Neural cell (in vitro differentiated cells): ENCODE data around the gene LMO1. TPM values are rescaled to one million over a fixed set of nuclear protein-coding genes. Genes with fewer than 3 reads are reported as not detected.

Experiments
- H2AFZ ChIP-seq: fragments of 200-600, 300-800 bp; sonication (generic), shearing (Covaris generic); 2 replicates; pipeline ENCODE4 v1.6.0; 2014; ENCODE audit warnings: low read depth, mild to moderate bottlenecking, antibody characterized with exemption, low read length, moderate library complexity
- H3F3A ChIP-seq: fragments of 200-600 bp; shearing (Covaris generic); 2 replicates; pipeline ENCODE4 v1.6.1; 2016; ENCODE audit warnings: mild to moderate bottlenecking, moderate library complexity, mixed read lengths, antibody characterized with exemption, low read length; ENCODE audit not compliant: insufficient read depth, poor library complexity, severe bottlenecking
- H3K27ac ChIP-seq: fragments of 200-600, 300-800 bp; sonication (generic), shearing (Covaris generic); 2 replicates; pipeline ENCODE4 v1.5.1; 2014; ENCODE audit warnings: mild to moderate bottlenecking, low read length, moderate library complexity
- H3K27me3 ChIP-seq: fragments of 300-800, 200-600 bp; sonication (generic), shearing (Covaris generic); 2 replicates; pipeline ENCODE4 v1.6.0; 2014; ENCODE audit warnings: mild to moderate bottlenecking, low read depth, low read length, moderate library complexity; ENCODE audit not compliant: insufficient read depth
- H3K36me3 ChIP-seq: fragments of 300-800, 200-600 bp; sonication (generic), shearing (Covaris generic); 2 replicates; pipeline ENCODE4 v1.5.1; 2014; ENCODE audit warnings: mild to moderate bottlenecking, antibody characterized with exemption, low read length, moderate library complexity; ENCODE audit not compliant: insufficient read depth
- H3K4me2 ChIP-seq: fragments of 300-800, 200-600 bp; sonication (generic), shearing (Covaris generic); 2 replicates; pipeline ENCODE4 v1.6.0; 2014; ENCODE audit warnings: mild to moderate bottlenecking, low read length
- H3K4me3 ChIP-seq: fragments of 300-800, 200-600 bp; sonication (generic), shearing (Covaris generic); 2 replicates; pipeline ENCODE4 v1.5.1; 2014; ENCODE audit warnings: mild to moderate bottlenecking, low read length, moderate library complexity
- H3K79me2 ChIP-seq: fragments of 200-600 bp; shearing (Covaris generic); replicated peaks from 2 replicates; pipeline ENCODE4 v1.6.0; 2014; ENCODE audit warnings: mild to moderate bottlenecking, low read length, moderate library complexity; ENCODE audit not compliant: insufficient read depth
- H3K9ac ChIP-seq: fragments of 300-800, 200-600 bp; sonication (generic), shearing (Covaris generic); 2 replicates; pipeline ENCODE4 v1.6.1; 2016; ENCODE audit warnings: mild to moderate bottlenecking, low read length, mixed read lengths
- H3K9me2 ChIP-seq: fragments of 200-600 bp; shearing (Covaris generic); 2 replicates; pipeline ENCODE4 v1.6.1; 2016; ENCODE audit warnings: mild to moderate bottlenecking, low read length, mixed read lengths; ENCODE audit not compliant: insufficient read depth
- H3K9me3 ChIP-seq: fragments of 200-600, 300-800 bp; sonication (generic), shearing (Covaris generic); 2 replicates; pipeline ENCODE4 v1.6.1; 2016; ENCODE audit warnings: mild to moderate bottlenecking, mixed run types, low read length, moderate library complexity, mixed read lengths
- H4K20me1 ChIP-seq: fragments of 200-600 bp; shearing (Covaris generic); 2 replicates; pipeline ENCODE4 v1.6.1; 2016; ENCODE audit warnings: mild to moderate bottlenecking, mixed run types; ENCODE audit not compliant: insufficient read depth
- CTCF ChIP-seq: fragments of 450-650 bp; IDR thresholded peaks from 2 replicates; pipeline ENCODE4 v1.5.1; 2014; ENCODE audit warnings: antibody characterized with exemption, mild to moderate bottlenecking, moderate library complexity; ENCODE audit not compliant: poor library complexity, severe bottlenecking
- EP300 ChIP-seq: fragments of 450-650 bp; conservative IDR thresholded peaks from 2 replicates; pipeline ENCODE4 v1.6.1; 2014; ENCODE audit warnings: antibody characterized with exemption, mild to moderate bottlenecking, moderate library complexity; ENCODE audit not compliant: poor library complexity, severe bottlenecking
- EZH2 ChIP-seq: fragments of 200-600, 300-800 bp; shearing (Covaris generic), sonication (generic); IDR thresholded peaks from 2 replicates; pipeline ENCODE4 v1.6.1; 2014; ENCODE audit warnings: antibody characterized with exemption, low read length, borderline replicate concordance, mild to moderate bottlenecking; ENCODE audit not compliant: insufficient read depth, poor library complexity, severe bottlenecking
- MXI1 ChIP-seq: fragments of 450-650 bp; conservative IDR thresholded peaks from 2 replicates; pipeline ENCODE4 v1.6.1; 2014; ENCODE audit warnings: antibody characterized with exemption, mild to moderate bottlenecking; ENCODE audit not compliant: poor library complexity, severe bottlenecking
- POLR2AphosphoS5 ChIP-seq: IDR thresholded peaks from 2 replicates; pipeline ENCODE4 v1.6.1; 2012
- RAD21 ChIP-seq: fragments of 450-650 bp; conservative IDR thresholded peaks from 2 replicates; pipeline ENCODE4 v1.6.1; 2014; ENCODE audit warnings: antibody characterized with exemption, mild to moderate bottlenecking, moderate library complexity
- REST ChIP-seq: IDR thresholded peaks from 2 replicates; pipeline ENCODE4 v1.6.1; 2012; ENCODE audit warnings: borderline replicate concordance
- SMC3 ChIP-seq: fragments of 450-650 bp; conservative IDR thresholded peaks from 2 replicates; pipeline ENCODE4 v1.6.1; 2014; ENCODE audit warnings: antibody characterized with exemption, mild to moderate bottlenecking, moderate library complexity; ENCODE audit not compliant: poor library complexity
- TAF1 ChIP-seq: IDR thresholded peaks from 2 replicates; pipeline ENCODE4 v1.6.1; 2012; ENCODE audit warnings: low read depth
- polyA plus RNA-seq: library from polyadenylated mRNA; depleted of rRNA; stranded (reverse); fragments of >200 nt; gene quantifications from 2 replicates; pipeline ENCODE4 v1.2.3, GENCODE V29; 2014

The LMO1 gene
- polyA plus RNA-seq, 1 donor from 2014 or later = 4.4 TPM

- Histone ChIP-seq H2AFZ (no peak overlapping the region), H3K27me3 (no peaks in the 10 kb centered on the region), H3K4me2 (no peak overlapping the region), H4K20me1 (no peaks in the 10 kb centered on the region), H3K4me3 (no peak overlapping the region), H3K36me3 (no peaks in the 10 kb centered on the region), H3K79me2 (no peaks in the 10 kb centered on the region), H3K9me2 (no peaks in the 10 kb centered on the region), H3K27ac (no peak overlapping the region), H3K9ac (no peak overlapping the region), H3F3A (no peaks in the 10 kb centered on the region), H3K9me3 (no peaks in the 10 kb centered on the region)
- TF ChIP-seq REST = no peak
- TF ChIP-seq EZH2 = no peak
- TF ChIP-seq CTCF = no peak
- no peak for TF ChIP-seq MXI1
- TF ChIP-seq EP300 = no peak
- no peak for TF ChIP-seq POLR2AphosphoS5
- no peak for TF ChIP-seq SMC3
- no peak for TF ChIP-seq RAD21
- no peak for TF ChIP-seq TAF1
Measured at GRCh38 chr11:8203414-8203715, 60.3 kb downstream of the LMO1 start.

GRCh38 chr11:8202516-8203413, 60.9 kb downstream of the LMO1 start:
- no peak for TF ChIP-seq REST
- no peak for TF ChIP-seq RAD21
- no peak for TF ChIP-seq TAF1
- TF ChIP-seq CTCF = no peak
- no peak for TF ChIP-seq SMC3
- no peak for TF ChIP-seq POLR2AphosphoS5
- no peak for TF ChIP-seq EP300
- TF ChIP-seq EZH2 = no peak
- TF ChIP-seq MXI1 = no peak
- Histone ChIP-seq H4K20me1 (no peaks in the 10 kb centered on the region), H3K79me2 (no peaks in the 10 kb centered on the region), H3K9me2 (no peaks in the 10 kb centered on the region), H3F3A (no peaks in the 10 kb centered on the region), H3K9me3 (no peaks in the 10 kb centered on the region), H3K27me3 (no peaks in the 10 kb centered on the region), H3K27ac (no peak overlapping the region), H3K4me3 (no peak overlapping the region), H3K36me3 (no peaks in the 10 kb centered on the region), H2AFZ (no peak overlapping the region), H3K4me2 (no peak overlapping the region), H3K9ac (no peak overlapping the region)
